ENCODE measurements around the gene RIPOR3. TPM values are rescaled to one million over a fixed set of nuclear protein-coding genes. Genes with fewer than 3 reads are reported as not detected.
A peak's percentile ranks its signal among the peaks of the same experiment; 100 is the strongest.

RIPOR3 gene
- total RNA-seq, 1 experiment from 2014 or later, result 1.8 TPM

- Histone ChIP-seq H3K9me3 (replicated peaks) (no peaks in the 10 kb centered on the region), H3K27ac (no peak overlapping the region), H3K27me3 (replicated peaks) (no peaks in the 10 kb centered on the region), H3K36me3 (no peaks in the 10 kb centered on the region), H3K4me3 (no peak overlapping the region), H3K4me1 (replicated peaks) (peaks cover 40% of the 10 kb centered on the region)
- no peak for DNase-seq (ENCODE audit: low read depth in 1 of 2, low spot score in 2 of 2)
These were observed 37.2 kb upstream of the RIPOR3 start for GRCh38 chr20:50728486-50728980.

- Histone ChIP-seq H3K36me3 (no peaks in the 10 kb centered on the region), H3K9me3 (replicated peaks) (no peaks in the 10 kb centered on the region), H3K4me1 (replicated peaks) (peaks cover 40% of the 10 kb centered on the region), H3K4me3 (no peak overlapping the region), H3K27ac (no peak overlapping the region), H3K27me3 (replicated peaks) (no peaks in the 10 kb centered on the region)
- no peak for DNase-seq (ENCODE audit: low read depth in 1 of 2, low spot score in 2 of 2)
These were observed 36.6 kb upstream of the RIPOR3 start for GRCh38 chr20:50727792-50728485.

- DNase-seq (ENCODE audit: low read depth in 1 of 2, low spot score in 2 of 2), result no peak
- Histone ChIP-seq H3K4me1 (replicated peaks) (peaks cover 39% of the 10 kb centered on the region), H3K27ac (no peak overlapping the region)
These were observed 35.8 kb upstream of the RIPOR3 start for GRCh38 chr20:50726955-50727791.

GRCh38 chr20:50725724-50726005, 34.3 kb upstream of the RIPOR3 start:
- Histone ChIP-seq H3K36me3 (no peaks in the 10 kb centered on the region), H3K4me3 (no peak overlapping the region), H3K27me3 (replicated peaks) (no peaks in the 10 kb centered on the region), H3K4me1 (replicated peaks) (peaks cover 32% of the 10 kb centered on the region), H3K27ac (no peak overlapping the region), H3K9me3 (replicated peaks) (no peaks in the 10 kb centered on the region)
- no peak for DNase-seq (ENCODE audit: low read depth in 1 of 2, low spot score in 2 of 2)

More at GRCh38 chr20:50726955-50727791, 35.8 kb upstream of the RIPOR3 start:
- no peak overlapping the region for H3K4me3 ChIP-seq
- H3K36me3 ChIP-seq, result no peaks in the 10 kb centered on the region
- no peaks in the 10 kb centered on the region for H3K9me3 ChIP-seq (replicated peaks)
- no peaks in the 10 kb centered on the region for H3K27me3 ChIP-seq (replicated peaks)

GRCh38 chr20:50724851-50725723, 33.7 kb upstream of the RIPOR3 start:
- Histone ChIP-seq H3K27me3 (replicated peaks) (no peaks in the 10 kb centered on the region), H3K9me3 (replicated peaks) (no peaks in the 10 kb centered on the region), H3K36me3 (no peaks in the 10 kb centered on the region), H3K4me1 (replicated peaks) (peaks cover 27% of the 10 kb centered on the region), H3K27ac (peak overlapping the region; percentile 37), H3K4me3 (no peak overlapping the region)
- DNase-seq (ENCODE audit: low read depth in 1 of 2, low spot score in 2 of 2), result peak; percentile 93 to 97

- DNase-seq (ENCODE audit: low read depth in 1 of 2, low spot score in 2 of 2), result no peak
- Histone ChIP-seq H3K27ac (peak overlapping the region; percentile 37), H3K4me1 (replicated peaks) (peaks cover 18% of the 10 kb centered on the region), H3K27me3 (replicated peaks) (no peaks in the 10 kb centered on the region), H3K36me3 (no peaks in the 10 kb centered on the region), H3K4me3 (no peak overlapping the region), H3K9me3 (replicated peaks) (no peaks in the 10 kb centered on the region)
These were observed 32.9 kb upstream of the RIPOR3 start for GRCh38 chr20:50724112-50724725.

- Histone ChIP-seq H3K9me3 (replicated peaks) (no peaks in the 10 kb centered on the region), H3K36me3 (no peaks in the 10 kb centered on the region), H3K4me1 (replicated peaks) (peaks cover 15% of the 10 kb centered on the region), H3K27ac (no peak overlapping the region), H3K4me3 (no peak overlapping the region), H3K27me3 (replicated peaks) (no peaks in the 10 kb centered on the region)
- no peak for DNase-seq (ENCODE audit: low read depth in 1 of 2, low spot score in 2 of 2)
These were observed 32.3 kb upstream of the RIPOR3 start for GRCh38 chr20:50723672-50724071.

- Histone ChIP-seq H3K9me3 (replicated peaks) (no peaks in the 10 kb centered on the region), H3K36me3 (no peaks in the 10 kb centered on the region), H3K4me1 (replicated peaks) (peaks cover 15% of the 10 kb centered on the region), H3K4me3 (no peak overlapping the region), H3K27ac (no peak overlapping the region), H3K27me3 (replicated peaks) (no peaks in the 10 kb centered on the region)
- no peak for DNase-seq (ENCODE audit: low read depth in 1 of 2, low spot score in 2 of 2)
These were observed 31.2 kb upstream of the RIPOR3 start for GRCh38 chr20:50722424-50723155.

GRCh38 chr20:50721881-50722281, 30.5 kb upstream of the RIPOR3 start:
- no peaks in the 10 kb centered on the region for H3K9me3 ChIP-seq (replicated peaks)
- H3K4me1 ChIP-seq (replicated peaks), result peaks cover 15% of the 10 kb centered on the region
- no peak overlapping the region for H3K4me3 ChIP-seq
- H3K27me3 ChIP-seq (replicated peaks), result no peaks in the 10 kb centered on the region
- H3K36me3 ChIP-seq, result no peaks in the 10 kb centered on the region
- no peak overlapping the region for H3K27ac ChIP-seq
- DNase-seq (ENCODE audit: low read depth in 1 of 2, low spot score in 2 of 2), result no peak

GRCh38 chr20:50720582-50720981, 29.2 kb upstream of the RIPOR3 start:
- Histone ChIP-seq H3K27me3 (replicated peaks) (no peaks in the 10 kb centered on the region), H3K4me3 (no peak overlapping the region), H3K36me3 (no peaks in the 10 kb centered on the region), H3K4me1 (replicated peaks) (peaks cover 14% of the 10 kb centered on the region), H3K9me3 (replicated peaks) (no peaks in the 10 kb centered on the region), H3K27ac (no peak overlapping the region)
- DNase-seq (ENCODE audit: low read depth in 1 of 2, low spot score in 2 of 2), result no peak

- no peak for DNase-seq (ENCODE audit: low read depth in 1 of 2, low spot score in 2 of 2)
- Histone ChIP-seq H3K4me3 (no peak overlapping the region), H3K4me1 (replicated peaks) (peaks cover 9% of the 10 kb centered on the region), H3K27ac (no peak overlapping the region), H3K9me3 (replicated peaks) (no peaks in the 10 kb centered on the region), H3K27me3 (replicated peaks) (no peaks in the 10 kb centered on the region), H3K36me3 (no peaks in the 10 kb centered on the region)
These were observed 28.7 kb upstream of the RIPOR3 start for GRCh38 chr20:50720026-50720425.

- H3K4me3 ChIP-seq, result no peak overlapping the region
- no peaks in the 10 kb centered on the region for H3K9me3 ChIP-seq (replicated peaks)
- H3K27ac ChIP-seq, result no peak overlapping the region
- peaks cover 2% of the 10 kb centered on the region for H3K4me1 ChIP-seq (replicated peaks)
- DNase-seq (ENCODE audit: low read depth in 1 of 2, low spot score in 2 of 2), result no peak
- no peaks in the 10 kb centered on the region for H3K36me3 ChIP-seq
- H3K27me3 ChIP-seq (replicated peaks), result no peaks in the 10 kb centered on the region
These were observed 28.0 kb upstream of the RIPOR3 start for GRCh38 chr20:50719328-50719727.

Measured in SJSA1 (cell line).